ENCODE data around the gene TTC34. TPM values are rescaled to one million over a fixed set of nuclear protein-coding genes. Genes with fewer than 3 reads are reported as not detected.

TTC34 gene
- polyA plus RNA-seq, 1 of the 3 experiments (the other 2 are of a cell fraction) = 0.16 TPM

DNA sequence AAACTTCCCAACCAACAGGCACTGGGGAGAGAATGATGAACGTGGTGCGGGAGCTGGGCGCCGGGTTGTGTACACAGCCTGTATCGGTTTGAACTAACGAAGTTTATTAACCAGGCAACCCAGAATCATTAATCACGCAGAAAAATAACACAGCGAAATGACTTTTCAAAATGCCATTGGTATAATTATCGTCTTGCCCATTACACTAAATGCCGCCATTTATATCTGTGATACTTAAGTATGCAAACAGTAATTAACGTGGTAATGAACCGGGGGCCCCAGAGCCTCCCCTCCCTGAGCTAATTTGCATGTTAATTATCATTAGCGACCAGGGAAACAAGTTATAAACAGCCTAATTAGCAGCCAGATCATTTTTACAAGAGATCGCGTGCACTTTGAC is 5.1 kb upstream of the TTC34 start:
- Histone ChIP-seq H3K36me3 (replicated peaks in 1 of 2; ENCODE audit: control insufficient read depth in 1 of 2, insufficient read depth in 2 of 2, low read length in 1 of 2) (no peaks in the 10 kb centered on the region), H3F3A (replicated peaks; ENCODE audit: insufficient read depth) (no peaks in the 10 kb centered on the region), H3K27me3 (ENCODE audit: insufficient read depth) (peaks cover 21% of the 10 kb centered on the region; the same call in 1 of the 2 replicates), H3K4me1 (ENCODE audit: control insufficient read depth in 1 of 2, insufficient read depth in 2 of 2, low read depth in 1 of 2, low read length in 1 of 2) (no peaks in the 10 kb centered on the region), H3K9me2 (no peaks in the 10 kb centered on the region), H4K20me1 (ENCODE audit: insufficient read depth) (no peaks in the 10 kb centered on the region), H2AFZ (ENCODE audit: low read depth) (no peak overlapping the region), H3K9me3 (no peaks in the 10 kb centered on the region), H3K4me3 (ENCODE audit: low read depth in 2 of 2, low read length in 1 of 2) (no peak overlapping the region), H3K79me2 (ENCODE audit: insufficient read depth) (no peaks in the 10 kb centered on the region), H3K27ac (ENCODE audit: low read depth in 2 of 2, low read length in 1 of 2) (no peak overlapping the region), H3K9ac (no peak overlapping the region), H3K4me2 (no peak overlapping the region)
- WGBS (ENCODE audit: low lambda C conversion rate) = 2% methylated on average over 15 of the region's 15 CpGs
- no peak for DNase-seq
- ChIA-PET POLR2A (no interaction called here), CTCF (interaction anchor here (0.5 kb wide), 1 partner anchor 8 kb away, joined by 3 read pairs; no protein-coding TSS in a partner anchor)
- TF ChIP-seq SMC3 (IDR thresholded peaks at IDR 0.05; ENCODE audit: low read depth, low read length) = no peak
- no peak for TF ChIP-seq SIN3A (IDR thresholded peaks at IDR 0.05; ENCODE audit: borderline replicate concordance, low read depth, low read length)
- TF ChIP-seq EP300 (IDR thresholded peaks at IDR 0.05; ENCODE audit: borderline replicate concordance in 1 of 2, low read depth in 1 of 2, low read length in 1 of 2) = no peak
- TF ChIP-seq FOSL2 (IDR thresholded peaks at IDR 0.05; ENCODE audit: borderline replicate concordance, low read depth) = no peak
- TF ChIP-seq ELF1 (IDR thresholded peaks at IDR 0.05) = no peak
- no peak for TF ChIP-seq YY1 (IDR thresholded peaks at IDR 0.05; ENCODE audit: low read depth)
- TF ChIP-seq, protein P1, sequence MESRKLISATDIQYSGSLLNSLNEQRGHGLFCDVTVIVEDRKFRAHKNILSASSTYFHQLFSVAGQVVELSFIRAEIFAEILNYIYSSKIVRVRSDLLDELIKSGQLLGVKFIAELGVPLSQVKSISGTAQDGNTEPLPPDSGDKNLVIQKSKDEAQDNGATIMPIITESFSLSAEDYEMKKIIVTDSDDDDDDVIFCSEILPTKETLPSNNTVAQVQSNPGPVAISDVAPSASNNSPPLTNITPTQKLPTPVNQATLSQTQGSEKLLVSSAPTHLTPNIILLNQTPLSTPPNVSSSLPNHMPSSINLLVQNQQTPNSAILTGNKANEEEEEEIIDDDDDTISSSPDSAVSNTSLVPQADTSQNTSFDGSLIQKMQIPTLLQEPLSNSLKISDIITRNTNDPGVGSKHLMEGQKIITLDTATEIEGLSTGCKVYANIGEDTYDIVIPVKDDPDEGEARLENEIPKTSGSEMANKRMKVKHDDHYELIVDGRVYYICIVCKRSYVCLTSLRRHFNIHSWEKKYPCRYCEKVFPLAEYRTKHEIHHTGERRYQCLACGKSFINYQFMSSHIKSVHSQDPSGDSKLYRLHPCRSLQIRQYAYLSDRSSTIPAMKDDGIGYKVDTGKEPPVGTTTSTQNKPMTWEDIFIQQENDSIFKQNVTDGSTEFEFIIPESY (IDR thresholded peaks at IDR 0.05; ENCODE audit: borderline replicate concordance, low read depth) = no peak
- no peak for TF ChIP-seq NRF1 (IDR thresholded peaks at IDR 0.05; ENCODE audit: low read depth, low read length)
- TF ChIP-seq RAD21 (IDR thresholded peaks at IDR 0.05; ENCODE audit: low read length) = no peak
- TF ChIP-seq TAF1 (IDR thresholded peaks at IDR 0.05; ENCODE audit: borderline replicate concordance, low read depth, low read length) = no peak
- TF ChIP-seq, protein P2, sequence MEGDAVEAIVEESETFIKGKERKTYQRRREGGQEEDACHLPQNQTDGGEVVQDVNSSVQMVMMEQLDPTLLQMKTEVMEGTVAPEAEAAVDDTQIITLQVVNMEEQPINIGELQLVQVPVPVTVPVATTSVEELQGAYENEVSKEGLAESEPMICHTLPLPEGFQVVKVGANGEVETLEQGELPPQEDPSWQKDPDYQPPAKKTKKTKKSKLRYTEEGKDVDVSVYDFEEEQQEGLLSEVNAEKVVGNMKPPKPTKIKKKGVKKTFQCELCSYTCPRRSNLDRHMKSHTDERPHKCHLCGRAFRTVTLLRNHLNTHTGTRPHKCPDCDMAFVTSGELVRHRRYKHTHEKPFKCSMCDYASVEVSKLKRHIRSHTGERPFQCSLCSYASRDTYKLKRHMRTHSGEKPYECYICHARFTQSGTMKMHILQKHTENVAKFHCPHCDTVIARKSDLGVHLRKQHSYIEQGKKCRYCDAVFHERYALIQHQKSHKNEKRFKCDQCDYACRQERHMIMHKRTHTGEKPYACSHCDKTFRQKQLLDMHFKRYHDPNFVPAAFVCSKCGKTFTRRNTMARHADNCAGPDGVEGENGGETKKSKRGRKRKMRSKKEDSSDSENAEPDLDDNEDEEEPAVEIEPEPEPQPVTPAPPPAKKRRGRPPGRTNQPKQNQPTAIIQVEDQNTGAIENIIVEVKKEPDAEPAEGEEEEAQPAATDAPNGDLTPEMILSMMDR (IDR thresholded peaks at IDR 0.05) = no peak
- no peak for TF ChIP-seq FOXM1 (IDR thresholded peaks at IDR 0.05; ENCODE audit: low read depth)
- TF ChIP-seq GATA2 (CRISPR knock-in tag; IDR thresholded peaks at IDR 0.05) = no peak
- no peak for TF ChIP-seq CHD2 (IDR thresholded peaks at IDR 0.05; ENCODE audit: low read length, partially characterized antibody)
- TF ChIP-seq TEAD4 (IDR thresholded peaks at IDR 0.05; ENCODE audit: borderline replicate concordance, insufficient read depth) = no peak
- no peak for TF ChIP-seq EZH2phosphoT487 (IDR thresholded peaks at IDR 0.05; ENCODE audit: borderline replicate concordance, low read depth)
- no peak for TF ChIP-seq IRF3 (IDR thresholded peaks at IDR 0.05; ENCODE audit: low read depth, low read length)
- no peak for TF ChIP-seq FOXJ3 (CRISPR knock-in tag; IDR thresholded peaks at IDR 0.05)
- no peak for TF ChIP-seq GABPA (IDR thresholded peaks at IDR 0.05; ENCODE audit: low read depth)
- no peak for TF ChIP-seq RXRA (IDR thresholded peaks at IDR 0.05; ENCODE audit: borderline replicate concordance, low read depth)
